GM03348 (cell line): ENCODE data around the gene STMN1.

Source experiments
- DNase-seq: peaks from one replicate; pipeline ENCODE4 v3.0.0; 2012; ENCODE audit warnings: low spot score

Gene STMN1

DNA sequence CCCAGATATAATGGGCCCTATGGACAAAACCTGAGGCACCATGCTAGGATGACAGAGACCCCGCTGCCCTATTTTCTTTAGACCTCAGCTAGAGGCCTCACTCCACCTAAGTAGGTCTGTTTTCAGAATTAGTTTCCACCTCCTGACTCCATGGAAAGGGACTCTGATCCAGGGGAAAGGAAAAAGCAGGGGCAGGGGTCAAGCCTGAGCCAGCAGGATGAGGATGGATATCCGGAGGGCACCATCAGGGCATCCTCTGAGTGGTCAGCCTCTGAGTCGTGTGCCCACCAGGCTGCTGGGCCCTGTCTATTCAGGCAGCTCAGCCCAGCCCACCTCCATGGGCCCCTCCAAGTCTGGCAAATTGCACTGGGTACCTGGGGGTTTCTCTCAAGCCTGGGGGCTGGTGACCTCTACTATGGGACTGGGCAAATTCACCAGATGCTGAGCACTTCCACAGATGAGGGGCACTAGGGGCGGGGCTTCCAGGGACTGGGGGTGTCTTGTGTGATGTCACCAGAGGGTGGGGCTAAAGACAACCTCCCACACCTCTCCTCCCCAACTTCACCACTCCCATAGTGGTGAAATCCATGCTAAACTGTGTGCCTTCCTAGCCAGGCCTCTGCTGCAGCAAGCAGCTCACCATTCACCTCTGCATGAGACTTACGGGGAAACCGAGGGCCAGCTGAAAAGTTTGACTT lies 36.2 kb downstream of the STMN1 start:
- no peak for DNase-seq

DNA sequence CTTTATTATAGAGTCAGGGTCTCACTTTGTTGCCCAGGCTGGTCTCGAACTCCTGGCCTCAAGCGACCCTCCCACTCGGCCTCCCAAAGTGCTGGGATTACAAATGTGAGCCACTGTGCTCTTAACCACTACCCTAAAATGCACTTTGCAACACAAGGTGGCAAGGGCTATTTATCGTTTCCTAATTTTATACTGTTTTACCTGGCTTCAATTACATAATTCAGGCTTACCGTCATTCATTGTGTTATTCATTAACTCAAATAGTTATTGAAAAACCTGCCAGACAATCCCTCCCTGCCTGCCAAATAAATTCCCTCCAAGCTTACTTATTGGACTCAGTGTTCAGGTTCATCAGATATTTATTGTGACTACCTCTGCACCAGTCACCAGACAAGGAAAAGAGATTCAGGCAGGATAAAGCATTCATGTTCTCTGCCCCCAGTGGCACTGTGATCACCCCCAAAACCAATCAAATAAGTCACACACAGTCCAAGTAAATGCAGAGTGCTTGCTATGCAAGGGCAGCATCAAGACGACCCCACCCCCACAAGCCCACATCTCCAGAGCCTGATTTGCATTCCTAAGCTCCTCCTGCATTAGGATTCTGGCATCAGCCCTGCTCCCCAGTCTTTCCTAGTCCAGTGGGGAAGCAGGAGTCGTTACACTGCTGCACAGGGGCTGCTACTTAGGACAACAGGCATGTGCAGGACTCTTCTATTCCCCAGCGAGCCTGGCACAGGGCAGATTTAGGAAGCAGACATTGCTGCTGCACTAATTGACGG lies 38.8 kb downstream of the STMN1 start:
- DNase-seq: no peak

DNA sequence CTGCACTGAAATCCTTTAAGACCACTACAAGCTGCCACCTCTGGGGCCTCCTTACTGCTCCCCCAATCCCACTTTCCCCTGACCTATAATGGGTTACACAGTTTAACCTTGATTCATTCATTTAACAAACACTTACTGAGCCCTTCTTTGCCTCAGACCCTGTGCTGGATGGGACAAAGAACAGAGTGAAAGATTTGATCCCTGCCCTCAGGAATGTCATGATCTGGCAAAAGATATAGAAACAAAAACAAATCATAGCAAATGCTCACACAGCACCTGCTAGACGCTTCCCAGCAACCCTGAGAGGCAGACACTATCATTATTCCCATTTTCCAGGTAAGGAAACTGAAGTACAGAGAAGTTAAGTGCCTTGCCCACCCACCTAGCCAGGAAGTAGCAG lies 39.9 kb downstream of the STMN1 start:
- no peak for DNase-seq

DNA sequence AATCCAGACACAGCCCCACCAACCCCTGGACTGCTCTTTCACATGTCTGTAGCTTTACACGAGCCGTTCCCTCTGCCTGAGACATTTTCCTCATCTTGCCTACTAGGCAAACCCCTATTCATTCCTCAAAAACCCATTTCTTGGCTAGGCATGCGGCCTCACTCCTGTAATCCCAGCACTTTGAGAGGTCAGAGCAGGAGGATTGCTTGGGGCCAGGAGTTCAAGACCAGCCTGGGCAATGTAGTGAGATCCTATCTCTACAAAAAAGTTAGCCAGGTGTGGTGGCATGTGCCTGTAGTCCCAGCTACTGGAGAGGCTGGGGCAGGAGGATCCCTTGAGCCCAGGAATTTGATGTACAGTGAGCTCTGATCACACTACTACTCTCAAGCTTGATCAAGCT lies 41.8 kb downstream of the STMN1 start:
- DNase-seq: no peak

DNA sequence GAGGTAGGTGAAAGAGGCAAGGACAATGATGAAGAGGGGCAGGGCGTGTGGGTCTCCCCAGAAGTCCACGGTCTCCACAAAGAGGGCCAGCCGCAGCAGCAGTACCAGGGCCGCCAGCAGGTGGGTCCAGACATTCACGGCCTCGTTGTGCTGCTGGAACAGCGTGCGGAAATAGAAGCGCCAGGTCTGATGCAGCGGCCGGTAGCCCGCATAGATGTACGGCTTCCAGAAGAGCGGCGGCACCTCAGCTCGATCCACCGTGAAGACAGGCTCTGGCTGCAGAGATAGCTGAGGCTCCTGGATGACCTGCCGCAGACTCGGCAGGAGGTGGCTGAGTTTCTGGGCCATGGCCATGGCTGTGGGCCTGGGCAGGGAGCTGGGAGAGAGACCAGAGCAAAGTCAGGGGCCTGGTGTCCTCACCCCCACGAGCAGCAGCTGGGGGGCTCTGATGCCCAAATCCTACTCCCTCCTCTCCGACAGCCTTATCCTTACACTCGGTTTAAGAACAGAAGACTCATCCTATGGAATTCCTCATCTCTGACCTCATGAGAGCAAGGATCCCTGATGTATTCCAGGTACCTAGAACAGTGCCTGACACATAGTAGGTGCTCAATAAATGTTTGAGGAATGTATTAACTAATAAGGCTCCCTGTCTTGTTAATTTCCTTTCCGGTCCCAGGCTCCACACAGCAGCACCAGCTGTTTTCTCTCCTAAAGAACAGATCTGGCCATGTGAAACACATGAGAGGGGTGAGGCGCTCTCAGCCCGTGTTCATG lies 42.5 kb downstream of the STMN1 start:
- DNase-seq: no peak

DNA sequence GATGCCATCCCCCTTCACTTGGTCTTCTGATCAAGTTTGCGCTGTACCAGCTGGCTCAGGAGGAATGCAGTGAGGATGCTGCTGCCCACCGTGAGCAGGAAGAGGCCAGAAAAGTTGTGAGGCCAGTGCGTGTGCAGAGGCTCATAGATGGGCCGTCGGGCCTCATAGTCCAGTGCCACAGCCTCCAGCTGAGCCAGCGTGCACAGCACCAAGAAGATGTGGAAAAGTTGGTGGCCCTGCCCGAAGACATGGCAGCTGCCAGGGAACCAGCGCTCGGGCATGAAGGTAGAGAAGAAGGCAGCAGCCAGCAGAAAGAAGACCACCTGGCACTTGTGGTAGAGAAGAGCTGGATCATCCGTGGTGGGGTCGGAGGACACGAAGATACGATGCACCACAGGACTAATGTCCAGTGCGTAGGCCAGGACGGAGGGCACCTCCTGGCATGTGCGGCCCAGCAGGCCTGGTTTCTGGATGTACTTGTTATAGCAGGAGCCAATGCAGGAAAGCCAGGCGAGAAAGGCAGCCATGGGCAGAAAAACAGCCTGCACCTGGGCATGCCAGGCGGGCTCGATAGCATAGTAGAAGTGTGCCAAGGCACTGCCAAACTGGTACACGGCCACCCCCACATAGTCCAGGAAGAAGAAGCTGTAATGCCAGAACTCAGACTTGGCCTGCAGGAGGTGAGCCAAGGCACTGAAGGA lies 43.3 kb downstream of the STMN1 start:
- DNase-seq: no peak

DNA sequence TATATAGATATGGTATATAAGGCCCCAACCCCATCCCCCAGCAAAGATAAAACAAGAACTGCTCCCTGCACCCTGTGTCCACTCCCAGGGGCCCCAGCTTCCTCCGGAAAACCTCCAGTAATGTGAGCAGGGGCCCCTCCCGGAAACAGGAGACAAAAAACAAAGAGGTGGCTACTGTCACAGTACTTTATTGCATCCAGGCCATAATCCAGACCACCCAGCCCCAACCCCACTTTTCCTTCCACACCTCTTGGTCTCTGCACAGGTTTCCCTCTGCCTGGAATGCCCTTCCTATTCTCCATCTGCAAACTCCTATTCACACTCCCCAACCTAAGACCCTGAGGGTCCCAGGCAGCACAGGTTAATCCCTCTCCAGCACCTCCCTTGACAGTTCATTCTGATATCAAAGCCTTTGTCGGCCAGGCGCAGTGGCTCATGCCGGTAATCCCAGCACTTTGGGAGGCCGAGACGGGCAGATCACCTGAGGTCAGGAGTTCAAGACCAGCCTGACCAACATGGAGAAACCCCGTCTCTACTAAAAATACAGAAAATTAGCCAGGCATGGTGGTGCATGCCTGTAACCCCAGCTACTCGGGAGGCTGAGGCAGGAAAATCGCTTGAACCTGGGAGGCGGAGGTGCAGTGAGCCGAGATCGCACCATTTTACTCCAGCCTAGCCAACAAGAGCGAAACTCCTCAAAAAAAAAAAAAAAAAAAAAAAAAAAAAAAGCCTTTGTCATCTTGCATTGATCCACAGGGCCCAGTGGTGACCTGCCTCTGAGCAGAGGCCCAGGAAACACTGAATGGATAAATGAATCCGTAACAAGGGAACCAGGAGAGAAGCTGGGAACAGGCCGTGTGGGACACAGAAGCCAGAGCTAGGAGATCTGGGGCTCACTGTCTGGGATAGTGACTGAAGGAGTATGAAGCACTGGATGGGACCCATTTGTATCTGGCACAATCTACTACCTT lies 44.6 kb downstream of the STMN1 start:
- DNase-seq: no peak

DNA sequence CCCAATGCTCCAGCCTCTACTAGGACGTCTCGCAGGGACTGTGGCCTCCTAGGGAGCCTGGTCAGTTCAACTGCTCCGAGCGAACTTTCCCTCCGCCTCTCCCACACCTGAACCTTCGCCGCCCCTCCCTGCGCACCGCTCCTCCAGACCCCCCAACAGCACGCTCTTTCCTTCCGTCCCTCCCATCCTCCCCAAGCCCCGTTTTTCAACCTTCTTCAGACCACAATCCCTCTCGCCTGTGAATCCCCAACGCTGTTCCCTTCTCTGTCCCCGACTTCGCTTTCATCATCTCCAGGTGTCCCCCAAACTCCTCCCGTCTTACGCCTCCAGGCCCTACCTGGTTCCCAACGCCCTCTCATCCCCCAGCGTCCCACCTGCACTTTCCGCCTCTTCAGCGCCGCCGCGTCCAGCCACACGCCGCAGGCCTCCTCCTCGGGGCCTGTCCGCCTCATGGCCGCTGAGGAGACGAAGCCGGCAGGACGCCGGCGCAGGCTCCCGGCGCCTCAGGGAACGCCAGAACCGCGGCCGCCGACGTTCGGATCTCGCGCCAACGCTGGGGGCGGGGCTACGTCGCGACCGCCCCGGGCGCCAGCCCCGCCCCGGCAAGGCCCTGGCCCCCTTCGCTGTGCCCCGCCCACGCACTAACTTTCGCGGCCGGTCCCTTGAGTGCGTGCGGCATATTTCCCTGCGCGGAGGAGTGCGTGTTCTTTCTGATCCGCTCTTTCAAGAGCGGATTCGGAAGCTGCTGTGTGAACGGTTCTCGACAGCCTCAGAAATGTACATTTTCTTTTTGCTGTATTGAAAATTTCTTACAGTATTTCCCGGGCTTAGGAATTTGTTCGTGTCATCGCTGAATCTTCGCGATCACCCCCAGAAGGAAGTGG lies 47.1 kb downstream of the STMN1 start, which contains the start of gene AUNIP:
Gene AUNIP, minus strand, starts transcription at position 552 of the 884 bp plus-strand sequence. Its CDS starts 100 bp downstream, at position 452.
- DNase-seq: peak; percentile 100

DNA sequence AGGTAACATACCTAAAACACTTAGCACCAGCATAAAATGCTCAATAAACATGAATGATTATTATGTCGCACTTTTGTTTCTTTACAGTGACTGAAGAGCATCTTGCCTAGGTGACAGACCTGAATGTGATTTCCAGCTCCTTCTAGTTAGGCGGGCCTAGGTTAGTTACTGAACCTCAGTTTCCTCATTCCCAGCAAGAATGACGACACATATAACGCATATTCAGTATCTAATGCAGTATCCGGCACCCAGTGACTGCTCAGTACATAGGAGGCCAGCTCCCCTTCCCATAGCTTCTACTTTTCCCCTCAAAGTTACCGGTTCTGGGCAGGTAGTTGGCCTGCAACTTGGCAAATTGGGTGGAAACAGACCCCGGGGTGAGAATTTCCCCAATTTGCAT lies 47.7 kb downstream of the STMN1 start:
- no peak for DNase-seq

DNA sequence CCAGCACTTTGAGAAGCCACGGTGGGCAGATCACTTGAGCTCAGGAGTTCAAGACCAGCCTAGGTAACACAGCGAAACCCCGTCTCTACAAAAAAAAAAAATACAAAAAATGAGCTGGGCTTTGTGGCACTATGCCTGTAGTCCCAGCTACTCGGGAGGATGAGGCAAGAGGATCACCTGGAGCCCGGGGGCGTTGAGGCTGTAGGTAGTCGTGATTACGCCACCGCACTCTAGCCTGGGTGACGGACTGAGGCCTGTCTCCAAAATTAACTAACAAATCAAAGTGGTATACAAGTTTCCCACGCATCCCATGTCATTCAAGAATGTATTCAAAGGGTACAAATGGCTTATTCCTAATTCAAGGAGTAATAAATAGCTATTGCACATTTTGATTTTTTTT lies 49.4 kb downstream of the STMN1 start:
- no peak for DNase-seq

DNA sequence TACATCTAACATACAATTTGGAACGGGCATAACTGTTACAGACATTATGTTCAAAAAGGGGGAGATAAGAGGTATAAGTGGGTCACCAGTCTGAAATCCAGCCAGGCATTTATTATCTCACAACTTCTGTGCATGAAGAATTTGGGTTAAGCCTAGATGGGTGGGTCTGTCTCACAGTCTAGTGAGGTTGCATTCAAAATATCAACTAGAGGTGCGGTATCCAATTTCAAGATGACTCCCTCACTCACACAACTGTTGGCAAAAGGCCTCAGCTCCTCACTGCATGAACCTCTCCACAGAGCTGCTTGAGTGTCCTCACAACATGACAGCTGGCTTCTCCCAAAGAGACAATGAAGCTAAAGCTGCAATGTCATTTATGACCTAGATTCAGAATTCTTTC lies 51.7 kb downstream of the STMN1 start:
- no peak for DNase-seq
